HG03378 (cell line): Measurements from ENCODE around the gene TBL3.
"Not testable (repeated sequence)": the region's sequence is repeated elsewhere in the genome, so short reads cannot be mapped to it uniquely, and the experiment has no call there.

Experiments used
- ATAC-seq: cut with Tn5 transposase; IDR thresholded peaks from one replicate; pipeline ENCODE4 v1.9.1; 2021; ENCODE audit warnings: mild to moderate bottlenecking, moderate library complexity; ENCODE audit not compliant: unreplicated experiment

TBL3 gene

DNA sequence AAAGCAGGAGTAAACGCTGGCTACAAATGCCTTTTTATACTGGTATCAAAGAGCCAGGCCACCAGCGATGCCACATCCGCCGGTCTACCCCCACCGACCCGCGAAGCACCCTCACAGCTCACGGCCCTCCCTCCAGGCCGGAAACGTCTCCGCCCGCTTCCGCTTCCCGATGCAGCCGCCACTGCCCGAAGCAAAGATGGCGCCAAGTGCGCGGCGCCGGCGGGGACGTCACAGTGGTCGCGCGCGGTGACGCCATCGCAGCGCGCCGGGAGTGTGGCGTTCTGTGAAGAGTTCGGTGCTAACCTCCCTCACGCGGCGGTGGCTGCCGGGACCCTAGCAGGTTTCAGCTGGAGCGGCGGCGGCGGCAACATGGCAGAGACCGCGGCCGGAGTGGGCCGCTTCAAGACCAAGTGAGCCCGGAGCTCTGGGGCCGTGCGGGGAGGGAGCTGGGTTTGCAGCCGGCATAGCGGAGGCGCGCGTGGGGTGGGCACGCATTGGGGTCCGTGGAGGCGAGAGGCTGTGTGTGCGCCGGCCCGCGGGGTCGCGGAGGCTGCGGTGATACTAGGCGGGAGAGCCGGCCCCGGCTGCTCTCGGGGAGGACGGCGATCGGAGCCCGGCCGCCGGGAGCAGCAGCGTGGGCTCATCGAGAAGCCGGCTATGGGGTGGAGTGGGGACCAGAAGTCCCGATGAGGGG lies at the start of gene TBL3:
TBL3 (plus strand) TSS at position 258 of the 694 bp plus-strand sequence; CDS start at position 370, 112 bp downstream.
- peak; percentile 58 for ATAC-seq

DNA sequence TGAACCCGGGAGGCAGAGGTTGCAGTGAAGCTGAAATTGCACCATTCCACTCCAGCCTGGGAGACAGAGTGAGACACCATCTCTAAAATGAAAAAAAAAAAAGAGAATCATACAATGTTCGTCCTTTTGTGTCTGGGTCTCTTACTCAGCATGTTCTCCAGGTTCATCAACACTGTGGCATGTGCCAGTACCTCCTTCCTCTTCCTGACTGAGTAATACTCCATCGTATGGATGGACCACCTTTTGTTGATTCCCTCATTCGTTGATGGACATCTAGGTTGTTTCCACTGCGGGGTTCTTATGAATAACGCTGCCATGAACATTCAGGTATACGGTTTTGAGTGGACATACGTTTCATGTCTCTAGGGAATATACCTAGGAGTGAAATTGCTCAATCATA lies 49.5 kb upstream of the TBL3 start:
- no peak for ATAC-seq

DNA sequence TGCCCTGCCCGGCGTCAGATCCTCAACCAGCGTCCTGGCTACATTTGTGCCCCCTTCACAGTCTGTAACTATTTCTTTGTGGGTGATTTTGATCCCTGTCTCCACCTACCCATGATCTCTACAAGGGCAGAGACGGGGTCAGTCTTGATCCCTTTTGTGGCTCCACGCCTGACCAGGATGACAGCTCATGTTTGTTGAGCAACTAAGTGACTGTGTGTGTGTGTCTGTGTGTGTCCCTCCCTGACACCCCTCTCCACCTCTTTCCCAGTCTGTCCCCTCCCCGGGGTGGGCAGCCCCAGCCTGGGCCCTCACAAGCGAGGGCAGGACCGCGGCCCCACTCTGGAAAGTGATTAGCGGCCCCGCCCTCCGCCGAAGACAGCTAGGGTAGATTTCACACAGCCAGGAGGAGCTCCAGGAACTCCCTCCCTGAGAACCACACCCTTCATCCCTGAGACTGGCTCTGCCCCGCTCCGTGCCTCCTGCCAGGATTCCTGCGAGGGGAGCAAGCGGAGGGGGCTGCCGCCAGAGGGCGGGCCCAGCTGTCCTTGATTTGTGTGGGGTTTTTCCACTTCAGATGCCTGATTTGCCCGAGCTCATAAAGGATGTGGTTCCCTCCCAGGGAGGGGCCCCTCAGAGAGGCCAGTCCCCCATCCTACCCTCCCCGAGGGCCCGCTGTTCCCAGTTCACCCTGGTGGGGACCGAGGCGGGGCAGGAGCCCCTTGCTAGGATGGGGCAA lies 48.4 kb upstream of the TBL3 start:
- no peak for ATAC-seq

DNA sequence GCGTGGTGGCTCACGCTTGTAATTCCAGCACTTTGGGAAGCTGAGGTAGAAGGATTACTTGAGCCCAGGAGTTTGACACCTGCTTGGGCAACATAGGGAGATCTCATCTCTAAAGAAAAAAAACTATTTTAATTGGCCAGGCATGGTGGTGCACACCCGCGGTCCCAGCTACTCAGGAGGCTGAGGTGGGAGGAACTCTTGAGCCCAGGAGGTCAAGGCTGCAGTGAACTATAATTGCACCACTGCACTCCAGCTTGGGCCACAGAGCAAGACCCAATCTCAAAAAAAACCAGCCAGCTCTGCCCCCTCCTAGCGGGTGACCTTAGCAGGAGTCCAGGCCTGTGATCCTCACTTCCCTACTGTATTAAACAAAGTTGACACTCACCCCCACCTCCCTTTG lies 47.8 kb upstream of the TBL3 start:
- no peak for ATAC-seq

DNA sequence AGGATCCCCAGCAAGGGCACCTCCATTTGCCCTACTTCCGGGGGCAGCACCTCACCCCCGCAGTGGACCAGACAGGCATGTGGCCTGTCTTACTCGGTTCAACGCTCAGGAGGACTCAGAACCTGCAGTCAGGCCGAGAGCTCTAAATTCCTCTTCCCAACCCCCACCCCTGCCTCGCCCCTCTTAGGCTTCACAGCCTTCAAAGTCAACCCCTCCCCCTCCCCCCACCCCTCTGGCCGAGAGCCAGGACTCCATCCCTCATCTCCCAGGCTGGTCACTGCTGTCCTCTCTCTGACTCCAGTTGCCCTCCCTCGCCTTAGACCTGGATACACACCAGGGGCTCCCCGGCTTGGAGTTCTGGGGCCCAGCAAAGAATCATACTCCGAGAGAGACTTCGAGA lies 45.6 kb upstream of the TBL3 start:
- ATAC-seq = no peak

DNA sequence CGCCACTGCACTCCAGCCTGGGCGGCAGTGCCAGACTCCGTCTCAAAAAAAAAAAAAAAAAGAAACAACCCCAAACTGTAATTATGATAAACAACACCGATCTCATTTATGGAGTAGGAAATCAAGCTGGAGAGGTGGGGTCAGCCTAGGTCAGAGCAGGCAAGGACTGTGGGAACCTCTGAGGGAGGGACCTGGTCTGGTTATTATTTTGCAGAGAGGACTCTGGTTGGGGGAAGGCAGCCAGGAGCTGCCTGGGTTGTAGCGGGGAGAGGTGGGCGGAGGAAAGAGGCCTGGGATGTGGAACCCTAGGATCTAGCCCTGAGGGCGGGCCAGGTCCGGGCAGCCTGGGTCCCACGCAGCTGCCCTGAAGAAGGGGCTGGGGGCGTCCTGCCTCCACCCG lies 42.7 kb upstream of the TBL3 start:
- no peak for ATAC-seq

DNA sequence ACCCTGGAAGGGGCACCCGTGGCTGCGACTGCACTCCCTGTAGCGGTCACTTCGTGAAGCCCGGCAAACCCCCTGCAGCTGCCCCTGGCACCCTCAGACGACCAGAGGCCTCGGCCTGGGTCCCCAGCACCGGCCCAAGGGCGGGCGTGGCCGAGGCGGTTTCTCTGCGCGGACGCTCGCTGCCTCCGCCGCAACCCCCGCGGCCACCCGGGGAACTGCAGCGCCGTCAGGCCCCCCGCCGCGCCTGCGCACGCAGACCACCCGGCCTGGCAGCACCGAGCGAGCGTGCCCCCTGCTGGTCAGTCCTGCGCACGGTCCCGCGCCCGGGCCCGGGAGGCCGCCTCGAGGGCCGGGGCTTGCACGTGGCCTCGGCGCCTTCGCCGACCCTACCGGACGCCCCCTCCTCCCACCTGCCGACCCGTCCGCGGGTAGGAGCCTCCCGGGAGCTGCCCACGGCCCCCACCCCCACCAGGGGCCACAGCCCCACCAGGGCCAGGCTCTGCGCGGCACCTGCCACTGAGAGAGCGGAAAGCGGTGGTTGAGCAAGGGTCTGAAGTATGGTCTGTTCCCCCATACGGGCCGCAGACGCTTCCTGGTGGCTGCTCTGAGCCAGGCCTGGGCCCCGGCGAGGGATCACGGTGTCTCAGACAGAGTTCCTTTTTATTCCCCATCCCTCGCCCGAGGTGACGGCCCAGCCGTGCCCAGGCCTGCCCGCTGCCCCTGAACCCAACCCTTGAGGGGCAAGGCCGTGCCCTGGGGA lies 42.1 kb upstream of the TBL3 start:
- peak; percentile 66 for ATAC-seq

DNA sequence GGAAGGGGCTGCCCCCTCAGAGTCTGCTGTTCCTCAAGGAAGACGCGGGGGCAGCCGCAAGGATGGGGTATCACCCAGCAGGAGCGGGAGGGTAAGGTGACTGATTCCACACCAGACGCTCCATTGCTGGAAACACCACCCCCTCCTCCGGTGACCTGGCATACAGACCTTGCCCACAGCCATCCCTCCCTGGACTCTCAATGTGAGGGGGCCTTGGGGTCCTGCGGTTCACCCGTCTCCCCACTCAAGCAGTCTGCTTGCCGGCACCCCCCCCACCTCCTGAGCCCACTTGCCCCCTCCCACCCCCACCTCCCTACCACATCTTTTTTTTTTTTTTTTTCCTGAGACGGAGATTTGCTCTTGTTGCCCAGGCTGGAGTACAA lies 41.5 kb upstream of the TBL3 start:
- no peak for ATAC-seq

DNA sequence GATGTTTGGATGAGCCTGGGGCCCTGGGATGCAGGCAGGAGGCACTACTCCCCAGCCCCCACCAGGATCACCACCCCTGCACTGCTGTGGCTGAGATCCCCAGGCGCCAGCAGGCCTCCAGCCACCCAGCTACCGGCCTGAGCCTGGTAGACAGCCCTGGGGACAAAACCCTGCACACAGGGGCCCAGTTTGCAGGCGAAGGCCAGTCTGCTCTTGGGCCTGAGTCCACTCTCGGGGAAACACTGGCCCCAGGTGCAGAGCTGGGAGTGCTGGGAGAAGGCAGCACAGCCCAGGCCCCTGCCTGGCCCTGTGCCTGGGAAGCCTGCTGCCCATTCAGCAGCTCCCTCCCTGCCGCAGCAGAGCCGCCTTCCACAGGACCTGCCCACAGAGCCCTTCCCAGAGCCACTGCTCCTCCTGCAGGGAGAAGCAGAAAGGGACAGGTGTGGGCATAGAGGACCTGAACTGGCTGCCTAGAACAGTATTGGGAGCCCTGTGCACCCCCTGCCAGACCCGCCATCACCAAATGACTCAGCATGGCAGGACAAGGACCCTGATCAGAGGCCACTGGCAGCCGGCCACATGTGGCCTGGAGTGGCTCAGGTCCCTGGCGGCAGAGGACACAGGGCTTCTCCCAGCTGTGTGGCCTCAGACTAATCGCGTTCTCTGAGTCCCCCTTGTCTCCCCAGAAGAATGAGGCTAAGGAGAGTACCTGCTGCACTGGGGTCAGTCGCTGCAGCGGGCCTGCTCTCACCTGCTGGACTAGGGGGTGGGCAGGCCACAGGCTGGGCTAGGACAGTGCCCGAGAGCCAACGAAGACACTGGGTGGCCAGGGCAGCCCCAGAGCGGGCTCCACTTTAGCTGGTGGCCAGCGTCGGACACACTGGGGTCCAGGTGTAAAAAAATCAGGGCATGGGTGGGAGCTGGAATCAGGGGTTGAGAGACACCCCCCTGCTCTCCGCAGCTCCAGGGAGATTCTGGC lies 39.5 kb upstream of the TBL3 start:
- ATAC-seq = no peak

DNA sequence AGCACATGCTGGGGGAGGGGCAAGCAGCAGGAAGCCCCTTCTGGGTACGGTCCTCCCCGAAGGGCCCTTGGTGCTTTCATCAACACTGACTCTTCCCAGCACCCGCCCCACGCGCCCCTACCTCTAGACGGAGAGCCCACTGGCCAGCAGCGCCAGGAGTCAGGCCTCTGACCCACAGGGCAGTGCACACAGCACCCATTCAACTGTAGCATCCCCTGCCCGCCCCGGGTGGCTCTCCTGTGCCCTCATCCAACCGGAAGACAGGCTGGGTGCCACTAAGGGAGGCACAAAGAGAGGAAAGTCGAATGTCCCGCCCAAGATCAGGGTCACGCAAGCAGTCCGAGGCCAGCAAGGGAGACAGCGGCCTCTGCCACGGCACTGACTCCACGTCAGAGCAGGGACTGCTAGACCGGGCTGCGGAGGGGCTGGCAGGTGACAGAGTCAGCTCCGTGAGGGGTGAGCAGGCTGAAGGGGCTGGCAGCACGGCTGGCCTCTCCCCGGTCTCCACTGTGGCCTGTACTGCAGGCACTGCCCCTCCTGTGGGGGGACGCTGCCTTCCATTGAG lies 38.7 kb upstream of the TBL3 start:
- no peak for ATAC-seq

DNA sequence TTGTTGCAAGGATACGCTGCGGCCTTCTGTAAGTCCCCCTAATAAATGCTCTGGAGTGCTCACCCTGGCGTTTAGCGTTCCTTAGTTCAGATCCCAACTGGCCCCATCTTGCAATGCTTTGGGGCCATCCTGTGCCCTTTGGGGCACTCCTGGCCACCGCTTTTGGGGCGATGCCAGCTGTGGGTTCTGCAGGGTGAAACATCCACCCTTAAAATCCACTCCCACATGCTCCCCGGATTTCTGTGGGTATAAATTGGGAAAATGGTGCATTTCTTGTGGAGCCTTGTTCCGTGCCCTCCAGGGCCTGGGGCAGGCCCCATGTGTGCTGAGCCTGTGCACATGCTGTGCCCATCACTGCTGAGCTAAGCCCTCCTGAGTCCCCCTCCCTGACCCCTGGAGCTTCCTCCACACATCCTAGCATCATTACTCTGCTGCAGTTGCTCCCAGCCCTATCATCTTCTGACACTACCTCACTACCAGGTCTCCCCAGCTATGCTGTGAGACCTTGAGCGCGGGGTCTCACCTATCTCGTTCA lies 34.8 kb upstream of the TBL3 start:
- no peak for ATAC-seq

DNA sequence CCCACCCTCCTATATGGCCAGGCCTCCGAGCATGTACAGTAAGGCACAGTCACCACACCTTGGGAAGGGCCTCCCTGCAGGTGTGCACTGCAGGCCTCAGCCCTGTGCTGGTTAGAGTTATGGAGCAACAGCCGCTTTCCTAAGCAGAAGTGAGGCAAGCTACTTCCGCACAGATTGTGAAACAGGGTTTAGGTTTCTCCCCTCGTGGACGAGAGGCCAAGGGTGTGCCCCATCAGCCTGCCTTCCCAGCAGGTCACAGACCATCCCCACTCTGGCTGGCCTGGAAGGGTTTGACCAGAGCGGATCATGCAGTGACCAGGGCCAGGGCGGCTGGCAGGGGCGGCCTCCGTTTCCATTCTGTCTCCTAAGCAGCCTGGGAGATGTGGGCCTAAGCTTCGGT lies 33.5 kb upstream of the TBL3 start:
- no peak for ATAC-seq

DNA sequence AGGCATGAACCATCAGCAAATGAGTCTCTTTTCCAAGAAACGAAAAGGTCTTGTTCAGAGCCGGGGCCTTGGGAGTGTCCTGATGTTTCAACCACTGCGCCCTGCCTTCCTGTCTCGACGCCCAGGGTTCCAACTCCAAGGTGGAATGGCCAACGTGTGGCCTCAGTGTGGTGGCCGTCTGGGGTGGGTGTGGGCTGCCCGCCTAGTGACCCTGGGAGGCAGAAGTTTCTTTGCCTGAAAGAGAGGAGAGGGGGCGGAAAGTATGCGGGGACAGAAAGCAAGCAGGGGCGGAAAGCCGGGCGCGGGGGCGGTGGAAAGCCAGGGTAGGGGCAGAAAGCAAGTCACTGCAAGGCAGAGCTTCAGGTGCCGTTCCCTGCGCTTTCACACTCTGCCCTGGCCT lies 32.9 kb upstream of the TBL3 start:
- ATAC-seq = no peak

DNA sequence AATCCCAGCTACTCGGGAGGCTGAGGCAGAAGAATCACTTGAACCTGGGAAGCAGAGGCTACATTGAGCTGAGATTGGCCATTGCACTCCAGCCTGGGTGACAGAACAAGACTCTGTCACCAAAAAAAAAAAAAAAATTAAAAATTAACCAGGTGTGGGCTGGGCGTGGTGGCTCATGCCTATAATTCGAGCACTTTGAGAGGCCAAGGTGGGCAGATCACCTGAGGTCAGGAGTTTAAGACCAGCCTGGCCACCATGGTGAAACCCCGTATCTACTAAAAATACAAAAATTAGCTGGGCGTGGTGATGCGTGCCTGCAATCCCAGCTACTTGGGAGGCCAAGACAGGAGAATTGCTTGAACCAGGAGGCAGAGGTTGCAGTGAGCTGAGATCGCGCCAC lies 32.0 kb upstream of the TBL3 start:
- ATAC-seq = not testable (repeated sequence)

DNA sequence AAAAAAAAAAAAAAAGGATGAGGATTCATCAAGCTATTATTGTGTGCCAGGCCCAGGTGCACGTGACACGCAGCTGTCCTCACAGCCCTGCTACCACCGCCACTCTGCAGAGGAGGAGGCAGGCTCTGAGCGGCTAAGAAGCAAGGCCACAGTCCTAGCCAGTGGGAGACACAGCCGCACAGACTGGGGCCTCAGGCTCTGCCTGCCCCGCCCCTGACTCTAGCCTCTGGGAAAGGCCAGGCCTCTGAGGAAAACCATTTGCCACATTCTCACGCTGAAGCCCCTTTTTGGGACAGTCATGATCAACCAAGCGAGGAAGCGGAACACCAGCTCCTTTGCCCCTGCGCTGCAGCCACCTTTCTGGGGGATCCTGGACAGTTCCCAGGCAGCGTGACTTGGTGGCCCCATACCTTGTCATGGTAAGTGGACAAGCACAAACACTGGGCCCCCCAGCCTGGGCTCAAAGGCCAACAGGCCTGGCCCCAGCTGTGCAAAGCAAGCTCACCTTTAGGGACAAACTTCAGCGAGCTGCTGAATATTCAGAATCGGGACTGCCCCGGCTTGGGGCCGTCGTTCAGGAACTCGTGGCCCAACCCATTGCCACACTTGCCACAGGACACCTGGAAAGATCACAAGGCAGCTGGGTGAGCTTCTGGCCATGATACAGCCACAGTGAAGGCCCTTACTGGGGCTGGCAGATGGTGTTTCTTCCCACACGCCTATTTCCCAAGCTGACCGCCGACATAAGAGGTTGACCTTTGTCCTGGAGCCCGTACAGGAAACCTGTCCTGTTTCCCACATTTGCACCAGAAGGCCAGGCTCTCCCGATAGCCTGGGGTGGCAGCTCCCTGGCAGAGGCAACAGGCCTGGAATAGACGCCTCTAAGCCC lies 31.3 kb upstream of the TBL3 start:
- ATAC-seq = no peak

DNA sequence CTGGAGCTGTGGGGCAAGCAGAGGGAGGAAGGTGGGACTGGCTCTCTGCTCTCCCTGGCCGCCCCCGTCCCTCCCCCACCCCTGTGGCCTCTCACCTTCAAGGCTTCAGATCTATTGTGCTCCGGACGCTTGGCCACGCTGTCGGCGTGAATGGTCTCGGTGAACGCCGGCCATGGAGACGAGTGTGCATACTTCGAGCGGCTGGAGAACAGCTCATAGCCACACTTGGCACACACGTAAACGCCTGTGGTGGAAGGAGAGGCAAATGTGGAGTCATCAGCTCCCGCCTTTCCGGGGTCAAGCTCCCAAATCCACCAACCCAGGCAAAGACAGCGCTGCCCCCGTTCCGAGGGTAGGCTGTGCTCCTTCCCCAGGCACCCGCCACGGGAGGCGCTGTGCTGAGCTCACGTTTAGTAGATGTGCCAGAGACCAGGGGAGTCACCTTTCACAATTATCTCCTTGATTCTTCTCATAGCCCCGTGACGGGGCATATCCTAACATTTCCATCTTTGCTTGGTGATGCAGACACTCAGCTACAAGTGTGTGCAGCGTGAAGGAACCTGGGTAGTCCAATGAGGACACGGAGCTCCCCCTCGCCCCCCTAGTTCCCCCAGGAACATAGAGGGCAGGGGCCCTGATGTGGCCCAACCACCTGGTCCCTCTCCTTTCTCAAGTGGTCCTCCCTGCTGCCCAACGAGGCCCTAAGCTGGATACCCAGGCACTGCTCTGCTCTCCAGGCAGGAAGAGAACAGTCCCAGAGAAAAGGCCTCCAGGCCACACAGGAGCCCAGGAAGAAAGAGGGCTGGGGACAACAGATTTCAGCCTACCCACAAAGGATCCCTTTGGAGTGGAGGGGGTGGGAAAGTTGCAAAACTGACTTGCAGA lies 30.4 kb upstream of the TBL3 start:
- no peak for ATAC-seq

DNA sequence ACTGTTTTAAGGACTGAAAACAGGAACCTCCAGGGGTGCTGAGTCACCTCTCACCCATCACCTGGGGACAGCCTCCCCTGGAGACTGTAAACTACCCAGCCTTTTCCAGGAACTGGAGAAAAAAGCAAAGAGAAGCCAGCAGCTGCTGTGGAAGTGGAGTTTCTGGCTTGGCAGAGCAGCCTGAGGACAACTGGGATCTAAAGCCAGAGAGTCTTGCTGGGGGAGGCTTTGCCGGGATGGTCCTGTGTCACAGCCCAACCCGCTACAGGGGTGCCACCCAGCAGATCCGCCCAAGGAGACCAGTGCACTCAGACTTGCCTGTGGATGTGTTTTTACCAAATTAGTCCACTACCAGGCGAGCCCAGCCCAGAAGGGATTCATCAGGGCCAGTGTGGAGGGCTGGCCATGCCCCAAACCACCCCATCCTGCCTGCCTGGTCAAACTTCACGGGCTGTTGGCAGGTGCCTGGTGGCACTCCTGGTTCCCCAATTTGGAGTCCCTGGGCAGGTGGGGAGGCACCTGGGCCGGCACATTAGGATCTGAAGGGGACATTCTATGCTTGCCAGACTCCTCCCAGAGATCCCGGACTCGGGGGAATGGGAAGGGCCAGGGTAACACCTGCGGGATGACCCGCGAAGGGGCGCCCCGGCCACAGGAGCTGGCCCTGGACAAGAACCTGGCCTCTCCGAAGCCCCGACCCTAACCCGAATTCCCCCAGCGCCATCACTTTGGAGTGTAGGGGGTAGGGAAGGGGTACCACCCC lies 29.6 kb upstream of the TBL3 start:
- ATAC-seq = no peak
